NCI-H69 (cell line): Measurements from ENCODE around the gene UTP20.
A peak's percentile ranks its signal among the peaks of the same experiment; 100 is the strongest.
"Not testable (repeated sequence)": the region's sequence is repeated elsewhere in the genome, so short reads cannot be mapped to it uniquely, and the experiment has no call there.

Source experiments
- DNase-seq: peaks from one replicate; lab custom pipeline; 2025; lab: John Stamatoyannopoulos, UW

UTP20 gene

GRCh38 chr12:101327051-101327450, 47.1 kb downstream of the UTP20 start:
- DNase-seq = no peak

- no peak for DNase-seq
Measured at GRCh38 chr12:101327546-101327945, 47.6 kb downstream of the UTP20 start.

- DNase-seq = no peak
Measured at GRCh38 chr12:101328917-101329316, 49.0 kb downstream of the UTP20 start.

GRCh38 chr12:101330631-101331030, 50.7 kb downstream of the UTP20 start:
- DNase-seq = no peak

- DNase-seq = no peak
Measured at GRCh38 chr12:101336437-101336836, 56.5 kb downstream of the UTP20 start.

GRCh38 chr12:101338087-101338486, 58.2 kb downstream of the UTP20 start:
- no peak for DNase-seq

GRCh38 chr12:101343893-101344292, 64.0 kb downstream of the UTP20 start:
- no peak for DNase-seq

GRCh38 chr12:101351682-101352081, 71.8 kb downstream of the UTP20 start:
- DNase-seq = no peak

GRCh38 chr12:101356794-101357193, 76.9 kb downstream of the UTP20 start:
- DNase-seq = no peak

GRCh38 chr12:101361455-101361854, 81.5 kb downstream of the UTP20 start:
- no peak for DNase-seq

GRCh38 chr12:101368016-101368415, 88.1 kb downstream of the UTP20 start:
- DNase-seq = no peak

- DNase-seq = no peak
Measured at GRCh38 chr12:101372431-101372830, 92.5 kb downstream of the UTP20 start.

GRCh38 chr12:101375573-101375972, 95.7 kb downstream of the UTP20 start:
- DNase-seq = no peak

GRCh38 chr12:101379149-101379548, 99.2 kb downstream of the UTP20 start:
- no peak for DNase-seq

GRCh38 chr12:101391181-101391580, 111.3 kb downstream of the UTP20 start:
- not testable (repeated sequence) for DNase-seq

GRCh38 chr12:101407049-101407435, 127.1 kb downstream of the UTP20 start:
- DNase-seq = peak; percentile 71

GRCh38 chr12:101407436-101408345, 127.8 kb downstream of the UTP20 start, which contains the start of gene ARL1:
ARL1 (minus strand) TSS chr12:101407772; CDS start chr12:101407645, 127 bp downstream.
- DNase-seq = peak; percentile 93

- not testable (repeated sequence) for DNase-seq
Measured at GRCh38 chr12:101410169-101410568, 130.3 kb downstream of the UTP20 start.

- peak; percentile 78 for DNase-seq
Measured at GRCh38 chr12:101414533-101415119, 134.7 kb downstream of the UTP20 start.

- no peak for DNase-seq
Measured at GRCh38 chr12:101415228-101415627, 135.3 kb downstream of the UTP20 start.

GRCh38 chr12:101422066-101422465, 142.2 kb downstream of the UTP20 start:
- DNase-seq = not testable (repeated sequence)

- DNase-seq = no peak
Measured at GRCh38 chr12:101424620-101425019, 144.7 kb downstream of the UTP20 start.

GRCh38 chr12:101430456-101430855, 150.6 kb downstream of the UTP20 start:
- no peak for DNase-seq
